ENCODE measurements around the gene SIGLEC1.

Gene SIGLEC1

DNA sequence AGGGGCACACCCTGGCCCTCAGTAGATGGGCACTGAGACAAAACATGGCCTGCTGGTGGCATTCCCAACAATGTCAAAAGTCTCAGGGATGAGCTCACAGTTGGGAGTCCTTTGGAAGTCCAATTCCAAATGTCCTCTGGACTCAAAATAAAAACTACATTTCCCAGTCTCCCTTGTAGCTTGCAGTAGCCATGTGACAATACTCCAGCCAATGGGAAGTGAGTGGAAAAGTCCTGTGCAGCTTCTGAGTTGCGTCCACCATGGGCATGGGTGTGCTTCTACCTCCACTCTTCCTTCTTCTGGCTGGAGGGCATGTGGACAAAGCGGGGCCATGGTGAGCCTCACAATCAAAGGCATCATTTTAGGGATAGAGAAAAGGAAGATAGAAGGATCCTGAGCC is 24.7 kb downstream of the SIGLEC1 start:
- H3K4me1 ChIP-seq (ENCODE audit: control insufficient read depth, insufficient read depth, low read length, unreplicated experiment) = peaks cover 11% of the 10 kb centered on the region

DNA sequence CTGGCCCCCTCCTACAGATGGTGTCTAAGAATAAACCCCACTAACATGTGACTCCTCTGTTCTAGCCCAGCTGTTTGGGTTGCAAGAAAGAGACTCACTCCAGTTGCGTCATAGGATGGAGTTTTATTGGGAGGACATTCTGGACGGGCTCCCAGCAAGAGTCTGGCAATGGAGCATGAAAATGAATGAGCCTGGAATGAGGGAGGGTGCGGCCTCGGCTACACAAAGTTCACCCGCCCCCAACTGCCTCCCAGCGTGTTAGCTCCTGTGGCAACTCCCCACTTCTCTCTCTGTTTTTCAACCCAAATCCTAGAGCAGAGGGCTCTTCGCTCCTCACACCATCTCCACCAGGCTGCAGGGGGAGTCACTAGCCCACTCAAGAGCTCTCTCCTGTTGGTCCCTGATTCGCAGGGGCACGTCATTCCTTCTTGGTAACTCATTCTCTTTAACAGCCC is 25.5 kb downstream of the SIGLEC1 start:
- Histone ChIP-seq H3K4me3 (ENCODE audit: low read depth, low read length) (no peak overlapping the region), H3K27me3 (ENCODE audit: insufficient read depth, low read length) (peaks cover 7% of the 10 kb centered on the region), H3K79me2 (ENCODE audit: control insufficient read depth, insufficient read depth, low read length, unreplicated experiment) (no peaks in the 10 kb centered on the region), H3K36me3 (ENCODE audit: insufficient read depth, low read length) (no peaks in the 10 kb centered on the region), H2AFZ (ENCODE audit: low read length, unreplicated experiment) (peak overlapping the region; percentile 66), H3K4me1 (ENCODE audit: control insufficient read depth, insufficient read depth, low read length, unreplicated experiment) (peaks cover 11% of the 10 kb centered on the region), H3K27ac (ENCODE audit: low read depth, low read length) (no peak overlapping the region)

More for the DNA sequence above, 24.7 kb downstream of the SIGLEC1 start:
- H3K27ac ChIP-seq (ENCODE audit: low read depth, low read length) = no peak overlapping the region
- H3K36me3 ChIP-seq (ENCODE audit: insufficient read depth, low read length) = no peaks in the 10 kb centered on the region
- no peaks in the 10 kb centered on the region for H3K79me2 ChIP-seq (ENCODE audit: control insufficient read depth, insufficient read depth, low read length, unreplicated experiment)
- H3K27me3 ChIP-seq (ENCODE audit: insufficient read depth, low read length) = no peaks in the 10 kb centered on the region
- H3K4me3 ChIP-seq (ENCODE audit: low read depth, low read length) = no peak overlapping the region
- H2AFZ ChIP-seq (ENCODE audit: low read length, unreplicated experiment) = no peak overlapping the region

DNA sequence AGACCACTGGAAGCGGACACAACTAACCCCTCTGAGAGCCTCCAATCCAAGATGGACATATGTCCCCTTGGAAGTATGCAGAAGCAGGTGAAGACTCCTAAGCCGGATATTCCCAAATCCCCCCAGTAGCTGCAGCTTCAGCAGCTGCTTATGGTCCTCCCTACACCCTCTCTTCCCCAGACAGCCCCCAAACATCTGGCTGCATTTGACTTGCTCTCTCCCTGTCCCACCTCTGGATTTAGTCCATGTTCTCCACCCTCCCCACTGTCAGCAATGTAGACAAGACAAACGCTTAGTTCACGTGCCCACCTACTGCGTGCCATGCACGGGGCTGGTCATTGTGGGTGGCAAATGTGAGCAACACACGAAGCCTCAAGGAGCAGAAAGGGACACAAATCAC is 26.0 kb downstream of the SIGLEC1 start:
- Histone ChIP-seq H3K4me3 (ENCODE audit: low read depth, low read length) (no peak overlapping the region), H3K36me3 (ENCODE audit: insufficient read depth, low read length) (no peaks in the 10 kb centered on the region), H3K4me1 (ENCODE audit: control insufficient read depth, insufficient read depth, low read length, unreplicated experiment) (peaks cover 11% of the 10 kb centered on the region), H3K27me3 (ENCODE audit: insufficient read depth, low read length) (peaks cover 11% of the 10 kb centered on the region), H2AFZ (ENCODE audit: low read length, unreplicated experiment) (no peak overlapping the region), H3K27ac (ENCODE audit: low read depth, low read length) (no peak overlapping the region), H3K79me2 (ENCODE audit: control insufficient read depth, insufficient read depth, low read length, unreplicated experiment) (no peaks in the 10 kb centered on the region)

DNA sequence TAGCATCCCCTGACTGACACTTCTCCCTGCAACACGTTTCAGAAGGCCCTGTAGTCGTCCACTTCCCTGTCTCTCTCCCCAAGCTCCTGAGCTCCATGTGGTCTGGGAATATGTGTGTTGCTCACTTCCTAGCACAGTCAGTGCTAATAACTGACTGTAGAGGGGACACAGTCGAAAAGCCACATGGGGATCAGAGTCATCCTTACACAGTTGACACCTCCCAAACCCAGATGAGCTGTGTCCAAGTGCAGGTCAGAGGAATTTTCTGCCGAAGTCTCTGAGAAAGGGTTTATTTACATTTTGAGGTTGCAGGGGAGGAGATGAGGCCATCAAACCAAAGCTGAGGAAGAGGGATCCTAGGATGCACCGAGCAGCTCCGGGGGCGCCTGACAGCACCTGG is 27.1 kb downstream of the SIGLEC1 start:
- no peaks in the 10 kb centered on the region for H3K79me2 ChIP-seq (ENCODE audit: control insufficient read depth, insufficient read depth, low read length, unreplicated experiment)
- no peaks in the 10 kb centered on the region for H3K36me3 ChIP-seq (ENCODE audit: insufficient read depth, low read length)
- H3K4me3 ChIP-seq (ENCODE audit: low read depth, low read length) = no peak overlapping the region
- peaks cover 11% of the 10 kb centered on the region for H3K4me1 ChIP-seq (ENCODE audit: control insufficient read depth, insufficient read depth, low read length, unreplicated experiment)
- H3K27me3 ChIP-seq (ENCODE audit: insufficient read depth, low read length) = peaks cover 16% of the 10 kb centered on the region
- H2AFZ ChIP-seq (ENCODE audit: low read length, unreplicated experiment) = no peak overlapping the region
- no peak overlapping the region for H3K27ac ChIP-seq (ENCODE audit: low read depth, low read length)

DNA sequence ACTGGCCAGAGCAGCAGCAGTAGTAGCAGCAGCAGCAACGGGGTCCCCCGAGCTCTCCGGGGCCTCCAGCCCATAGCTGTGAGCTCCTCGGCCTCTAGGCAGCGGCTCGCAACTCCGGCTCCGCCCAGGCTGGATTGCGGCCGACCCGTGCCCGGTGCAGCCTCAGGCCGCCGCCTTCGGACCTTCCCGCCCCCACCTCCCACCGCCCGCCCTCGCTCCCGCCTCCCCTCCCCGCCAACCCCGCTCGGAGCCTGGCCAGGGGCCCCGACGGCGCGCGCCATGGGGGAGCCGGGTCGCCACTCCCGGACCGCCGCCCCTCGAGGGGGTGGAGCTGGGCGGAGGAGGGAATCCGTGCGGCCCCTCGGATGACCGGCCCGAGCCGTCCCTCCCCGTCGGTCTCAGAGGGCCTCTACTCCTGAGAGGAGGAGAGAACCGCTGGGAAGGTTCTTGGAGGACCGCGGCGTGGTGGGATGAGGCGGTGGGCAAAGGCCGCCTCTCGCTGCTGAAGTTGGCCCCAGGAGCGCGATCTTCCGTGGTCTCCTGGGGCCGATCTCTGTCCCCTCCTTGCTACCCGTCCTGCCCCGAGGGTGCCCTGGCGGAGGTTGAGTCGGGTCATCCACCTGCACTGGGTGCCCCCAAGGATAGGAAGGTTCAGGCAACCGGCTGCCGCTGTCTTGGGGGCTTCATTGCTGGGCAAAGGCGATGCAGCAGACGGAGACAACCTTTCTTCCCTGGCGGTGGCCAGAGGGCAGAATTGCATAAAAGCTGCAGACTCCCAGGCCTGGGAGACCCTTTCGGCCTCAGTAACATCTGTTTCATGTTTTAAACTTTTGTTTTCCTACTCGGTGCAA is 30.2 kb downstream of the SIGLEC1 start, which contains the start of gene ADAM33:
Gene ADAM33 (minus strand): TSS at position 80 of the 851 bp plus-strand sequence. CDS start 6 bp downstream, at position 74.
- Histone ChIP-seq H3K27me3 (ENCODE audit: insufficient read depth, low read length) (peaks cover 16% of the 10 kb centered on the region), H3K27ac (ENCODE audit: low read depth, low read length) (no peak within 1 kb of the TSS), H2AFZ (ENCODE audit: low read length, unreplicated experiment) (no peak within 1 kb of the TSS), H3K36me3 (ENCODE audit: insufficient read depth, low read length) (no peaks in the 10 kb centered on the region), H3K4me3 (ENCODE audit: low read depth, low read length) (peak within 1 kb of the TSS; percentile 49), H3K4me1 (ENCODE audit: control insufficient read depth, insufficient read depth, low read length, unreplicated experiment) (peaks cover 11% of the 10 kb centered on the region), H3K79me2 (ENCODE audit: control insufficient read depth, insufficient read depth, low read length, unreplicated experiment) (no peaks in the 10 kb centered on the region)

DNA sequence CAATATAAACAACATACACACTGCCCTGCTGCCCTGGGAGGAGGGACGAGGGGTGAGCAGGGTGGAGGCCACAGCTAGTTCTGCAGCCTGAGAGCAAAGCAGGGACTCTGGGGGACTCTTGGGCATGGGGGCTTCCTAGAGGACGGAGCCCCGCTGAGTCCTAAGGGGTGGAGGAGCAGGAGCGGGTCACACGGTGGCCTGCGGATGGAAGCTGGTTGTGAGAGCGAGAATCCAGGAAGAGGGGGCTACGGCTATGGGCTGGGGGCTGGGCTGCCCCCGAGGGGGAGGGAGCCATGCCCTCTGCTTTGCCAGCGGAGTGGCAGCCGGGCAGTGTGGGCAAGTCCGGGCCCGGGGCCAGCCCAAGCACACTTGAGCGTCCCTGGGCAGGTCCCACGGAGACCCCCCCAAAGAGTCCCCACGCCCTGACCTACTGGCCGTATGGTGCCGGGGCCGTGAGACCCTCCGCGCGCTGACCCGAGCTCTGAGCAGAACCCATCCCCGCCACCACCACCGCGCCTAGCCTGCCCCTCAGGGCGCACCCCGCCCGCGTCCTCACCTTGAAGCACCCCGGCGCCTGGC is 31.0 kb downstream of the SIGLEC1 start:
- Histone ChIP-seq H3K4me3 (ENCODE audit: low read depth, low read length) (peak overlapping the region; percentile 49), H3K27ac (ENCODE audit: low read depth, low read length) (no peak overlapping the region), H2AFZ (ENCODE audit: low read length, unreplicated experiment) (no peak overlapping the region), H3K79me2 (ENCODE audit: control insufficient read depth, insufficient read depth, low read length, unreplicated experiment) (no peaks in the 10 kb centered on the region), H3K4me1 (ENCODE audit: control insufficient read depth, insufficient read depth, low read length, unreplicated experiment) (peaks cover 8% of the 10 kb centered on the region), H3K27me3 (ENCODE audit: insufficient read depth, low read length) (peaks cover 16% of the 10 kb centered on the region), H3K36me3 (ENCODE audit: insufficient read depth, low read length) (no peaks in the 10 kb centered on the region)

DNA sequence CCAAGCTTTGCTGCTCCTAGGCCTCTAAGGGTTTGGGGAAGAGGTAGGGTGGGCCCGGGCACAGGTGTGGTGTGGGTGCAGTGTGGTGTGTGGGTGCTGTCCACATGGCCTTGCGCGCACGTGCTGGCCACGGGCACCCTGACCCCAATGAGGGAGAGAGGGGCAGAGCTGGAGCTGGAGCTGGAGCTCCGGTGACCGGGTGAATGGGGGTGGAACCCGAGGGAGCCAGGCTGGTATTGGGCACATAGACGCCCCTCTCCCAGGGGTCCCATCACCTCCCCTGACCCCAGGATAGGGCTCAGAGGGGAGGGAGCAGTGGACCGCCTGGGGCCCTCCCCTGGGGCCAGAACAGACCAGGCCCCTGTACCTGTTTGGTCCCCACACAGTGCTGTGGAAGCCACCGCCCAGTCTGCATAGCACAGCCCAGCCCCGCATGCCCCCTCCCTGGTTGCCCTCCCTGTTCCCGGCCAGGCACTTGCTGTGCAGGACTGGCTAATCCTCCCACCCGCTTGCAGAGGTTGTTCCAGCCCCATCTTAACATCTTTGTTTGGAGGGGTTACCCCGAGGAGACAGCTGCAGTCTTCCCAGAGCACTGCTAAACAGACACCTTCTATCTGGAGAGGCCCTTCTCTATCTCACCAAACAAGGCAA is 31.6 kb downstream of the SIGLEC1 start:
- Histone ChIP-seq H3K36me3 (ENCODE audit: insufficient read depth, low read length) (no peaks in the 10 kb centered on the region), H3K27me3 (ENCODE audit: insufficient read depth, low read length) (peaks cover 16% of the 10 kb centered on the region), H3K79me2 (ENCODE audit: control insufficient read depth, insufficient read depth, low read length, unreplicated experiment) (no peaks in the 10 kb centered on the region), H3K4me3 (ENCODE audit: low read depth, low read length) (no peak overlapping the region), H3K4me1 (ENCODE audit: control insufficient read depth, insufficient read depth, low read length, unreplicated experiment) (peaks cover 7% of the 10 kb centered on the region), H3K27ac (ENCODE audit: low read depth, low read length) (no peak overlapping the region), H2AFZ (ENCODE audit: low read length, unreplicated experiment) (no peak overlapping the region)

DNA sequence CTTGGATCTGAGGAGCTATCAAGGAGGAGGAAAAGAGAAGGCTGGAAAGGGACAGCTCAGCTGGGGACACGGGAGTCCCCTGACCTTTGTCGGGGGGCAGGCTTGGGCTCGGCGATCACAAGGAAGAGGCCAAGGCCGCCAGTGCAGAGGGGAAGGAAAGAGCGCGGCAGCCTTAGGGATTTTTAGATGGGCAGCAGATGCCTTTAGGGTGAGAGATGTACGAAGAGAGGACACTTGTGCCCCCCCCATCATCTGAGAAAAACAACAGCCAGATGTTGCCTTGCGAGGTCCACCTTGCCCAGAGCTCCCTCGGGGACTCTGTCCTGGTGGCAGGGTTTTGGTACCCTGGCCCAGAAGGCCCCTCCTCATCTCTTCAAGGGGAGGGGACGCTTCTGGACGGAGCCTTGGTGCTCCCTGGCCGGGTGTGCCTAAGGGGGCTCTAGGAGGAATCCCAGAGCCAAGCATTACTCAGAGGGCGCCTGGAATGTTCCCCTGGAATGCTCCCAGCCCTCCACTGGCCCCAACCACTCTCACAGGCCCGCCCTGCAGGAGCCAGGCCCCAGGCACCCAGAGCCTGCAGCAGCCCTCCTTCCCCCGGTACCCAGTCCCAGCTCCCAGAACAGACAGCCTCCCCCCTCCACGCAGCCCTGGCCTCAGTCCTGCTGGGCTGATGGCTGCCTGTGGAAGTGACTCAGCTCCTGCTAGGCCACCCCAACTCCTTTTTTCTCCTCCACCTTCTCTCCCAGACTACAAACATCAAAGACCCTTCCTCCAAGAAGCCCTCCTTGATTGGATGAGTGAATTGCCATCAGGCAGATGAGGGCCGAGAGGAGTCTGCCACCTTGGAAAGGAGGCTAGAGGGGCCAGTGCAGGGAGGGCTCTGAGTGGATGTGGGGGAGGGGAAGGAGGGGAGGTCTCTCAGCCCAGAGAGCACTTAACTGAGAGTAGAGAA is 32.4 kb downstream of the SIGLEC1 start:
- peaks cover 7% of the 10 kb centered on the region for H3K4me1 ChIP-seq (ENCODE audit: control insufficient read depth, insufficient read depth, low read length, unreplicated experiment)
- no peak overlapping the region for H2AFZ ChIP-seq (ENCODE audit: low read length, unreplicated experiment)
- peaks cover 16% of the 10 kb centered on the region for H3K27me3 ChIP-seq (ENCODE audit: insufficient read depth, low read length)
- no peak overlapping the region for H3K4me3 ChIP-seq (ENCODE audit: low read depth, low read length)
- no peaks in the 10 kb centered on the region for H3K36me3 ChIP-seq (ENCODE audit: insufficient read depth, low read length)
- no peaks in the 10 kb centered on the region for H3K79me2 ChIP-seq (ENCODE audit: control insufficient read depth, insufficient read depth, low read length, unreplicated experiment)
- H3K27ac ChIP-seq (ENCODE audit: low read depth, low read length) = no peak overlapping the region

DNA sequence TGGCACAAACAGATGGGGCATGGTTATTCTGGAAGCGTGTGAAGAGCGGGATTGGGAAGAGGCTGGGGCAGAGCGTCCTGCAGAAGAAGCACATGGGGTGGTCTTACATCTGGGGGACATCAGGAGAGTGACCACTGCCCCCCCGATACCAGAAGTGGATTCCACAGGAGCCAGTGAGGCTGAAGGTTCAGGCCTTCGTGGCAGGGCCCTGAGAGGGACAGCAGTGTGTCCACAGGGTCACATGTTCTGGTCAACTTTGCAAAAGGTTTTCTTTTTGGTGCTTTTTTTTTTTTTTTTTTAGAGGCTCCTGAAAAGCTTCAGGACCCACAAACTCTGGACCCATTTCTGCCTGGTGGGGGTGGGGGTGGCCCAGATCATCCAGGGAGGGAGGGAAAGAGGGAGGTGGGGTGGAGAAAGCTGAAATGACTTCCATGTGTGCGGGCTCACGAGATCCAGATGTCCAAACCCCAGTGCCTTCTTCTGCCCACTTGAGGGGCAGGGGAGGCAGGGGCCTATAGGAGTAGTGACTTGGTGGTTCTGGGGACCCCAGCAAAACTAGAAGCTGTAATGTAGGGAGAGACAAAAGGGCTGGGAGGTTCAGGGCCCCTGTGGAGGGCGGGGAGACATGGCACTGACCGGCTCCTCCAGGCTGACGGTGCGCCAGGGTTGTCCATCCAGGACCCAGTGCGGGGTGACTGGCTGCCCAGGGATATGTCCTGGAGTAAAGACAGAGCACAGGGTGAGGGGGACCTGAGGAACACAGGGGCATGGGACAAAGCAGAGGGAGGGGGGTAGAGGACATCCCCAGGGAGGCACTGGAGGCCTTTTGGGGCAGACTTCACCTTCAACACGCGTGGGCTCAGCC is 33.3 kb downstream of the SIGLEC1 start:
- H3K4me3 ChIP-seq (ENCODE audit: low read depth, low read length) = no peak overlapping the region
- no peak overlapping the region for H3K27ac ChIP-seq (ENCODE audit: low read depth, low read length)
- no peaks in the 10 kb centered on the region for H3K36me3 ChIP-seq (ENCODE audit: insufficient read depth, low read length)
- H3K27me3 ChIP-seq (ENCODE audit: insufficient read depth, low read length) = peaks cover 16% of the 10 kb centered on the region
- H3K79me2 ChIP-seq (ENCODE audit: control insufficient read depth, insufficient read depth, low read length, unreplicated experiment) = no peaks in the 10 kb centered on the region
- H3K4me1 ChIP-seq (ENCODE audit: control insufficient read depth, insufficient read depth, low read length, unreplicated experiment) = peaks cover 7% of the 10 kb centered on the region
- H2AFZ ChIP-seq (ENCODE audit: low read length, unreplicated experiment) = no peak overlapping the region

Measured in ACC112 (cell line).